Adrenal gland (tissue), 19 donors: Measurements from ENCODE around the gene STPG1. TPM values are rescaled to one million over a fixed set of nuclear protein-coding genes. Genes with fewer than 3 reads are reported as not detected.
"Not testable (repeated sequence)": the region's sequence is repeated elsewhere in the genome, so short reads cannot be mapped to it uniquely, and the experiment has no call there.

Experiments used
- DNase-seq, 7 donors: peaks; one replicate each; pipeline ENCODE4 v3.0.0-alpha.2; 2019 to 2020
- H3K27ac ChIP-seq, 5 donors: fragments of 200-600 bp; sonication (generic) in 4 of 5; 1 replicate in 3 of 5; 2 replicates in 2 of 5; pipeline versions ENCODE4 v1.5.1 to v1.8.0; 2016 to 2020; ENCODE audit warnings: mild to moderate bottlenecking in 1 of 5
- H3K27me3 ChIP-seq: fragments of 200-600 bp; 2 replicates; pipeline ENCODE4 v1.8.0; 2021
- H3K36me3 ChIP-seq, 2 donors: fragments of 200-600 bp; replicated peaks in 1 of 2; 1 replicate in 1 of 2; 2 replicates in 1 of 2; pipeline versions ENCODE4 v1.5.1 to v1.8.0; 2018 to 2022
- H3K4me1 ChIP-seq, 2 donors: fragments of 200-600 bp; replicated peaks in 1 of 2; 1 replicate in 1 of 2; 2 replicates in 1 of 2; pipeline versions ENCODE4 v1.5.1 to v1.8.0; 2018 to 2021
- H3K4me3 ChIP-seq, 4 donors: fragments of 200-600 bp; sonication (generic) in 3 of 4; one replicate each; pipeline ENCODE4 v1.5.1; 2016 to 2018
- H3K9me3 ChIP-seq, 3 donors: fragments of 200-600 bp; sonication (generic) in 1 of 3; replicated peaks in 1 of 3; 1 replicate in 2 of 3; 2 replicates in 1 of 3; pipeline versions ENCODE4 v1.5.1 to v1.8.0; 2016 to 2021
- POLR2A ChIP-seq, 2 donors: fragments of 450-650 bp; IDR thresholded peaks; one replicate each; pipeline ENCODE4 v1.6.1; 2017; ENCODE audit warnings: antibody characterized with exemption in 2 of 2, mild to moderate bottlenecking in 2 of 2, moderate library complexity in 1 of 2
- WGBS, 4 donors: extraction: QIAGEN DNeasy Blood & Tissue Kit in 2 of 4; methylation state at CpG; one replicate each; pipeline versions ENCODE4 v1.1.5 to v1.1.7; 2013 to 2017; 5-methylcytosine and 5-hydroxymethylcytosine counted together
- intact Hi-C, 2 donors: fragments of 100-400 bp; cut with DNase I; formaldehyde crosslinking; loops; one replicate each; pipeline versions ENCODE4 v1.14.1 to v1.15.0; 2022 to 2023
- long read RNA-seq, 10 donors: library from polyadenylated mRNA in 3 of 10; unstranded in 2 of 10; stranded (forward) in 1 of 10; transcript quantifications; one replicate each; pipeline ENCODE4 v2.0.0 and lab custom pipeline, GENCODE V29; 2021 to 2026
- polyA plus RNA-seq, 3 donors: library from polyadenylated mRNA; stranded (reverse); fragments of 200-250 nt in 2 of 3; fragments of 350-450 nt in 1 of 3; fragmentation: Illumina TruSeq in 1 of 3; extraction: RNeasy Lipid Tissue Mini Kit (QIAGEN cat#74804) in 1 of 3; gene quantifications; one replicate each; pipeline ENCODE4 v1.2.3, GENCODE V29; 2013 to 2014
- total RNA-seq, 9 donors: library from RNA; depleted of rRNA in 4 of 9; stranded (reverse); fragments of >200 nt in 4 of 9; fragments of 120-200 nt in 1 of 9; fragmentation: NEBNext Ultra II Directional in 1 of 9; extraction: Animal tissue kit (Norgen Biotek cat#: 25700) in 1 of 9; gene quantifications; one replicate each; pipeline versions ENCODE4 v1.1.0 to v1.2.4, GENCODE V29; 2013 to 2023
- TF ChIP-seq, protein P1 (sequence below), 6 experiments: fragments of 450-650 bp in 4 of 6; fragments of 200-600 bp in 2 of 6; sonication (generic) in 1 of 6; IDR thresholded peaks; 1 replicate in 5 of 6; 2 replicates in 1 of 6; pipeline versions ENCODE4 v1.5.1 to v1.8.0; 2016 to 2021; ENCODE audit warnings: antibody characterized with exemption in 6 of 6, mild to moderate bottlenecking in 2 of 6, moderate library complexity in 1 of 6
- donor health status: healthy with polysubstance abuse.
- donor health status: Bipolar disorder and iron deficiency.
- donor health status: DM: yes; HTN: yes; CAD: no.
- donor health status: DM: no; HTN: no; CAD: no.
- donor health status: DM: no; HTN: no; CAD: no.
- donor health status: DM: yes; HTN: yes; CAD: no.

Gene STPG1, protein sequence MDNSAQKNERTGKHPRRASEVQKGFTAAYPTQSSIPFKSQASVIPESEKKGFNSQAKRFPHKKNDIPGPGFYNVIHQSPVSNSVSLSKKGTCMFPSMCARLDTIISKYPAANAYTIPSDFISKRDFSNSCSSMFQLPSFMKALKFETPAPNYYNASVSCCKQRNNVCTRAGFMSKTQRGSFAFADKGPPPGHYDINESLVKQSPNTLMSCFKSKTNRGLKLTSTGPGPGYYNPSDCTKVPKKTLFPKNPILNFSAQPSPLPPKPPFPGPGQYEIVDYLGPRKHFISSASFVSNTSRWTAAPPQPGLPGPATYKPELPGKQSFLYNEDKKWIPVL
- total RNA-seq (1 to 10 TPM; 2.1 to 8.9 (median 5.5) TPM), polyA plus RNA-seq (1 to 10 TPM; 5.4 to 8.6 (median 7.8) TPM)
- long read RNA-seq, donor 1, partial matches to known transcripts: 0 of 2 reads
- long read RNA-seq, donor 1, other reads (novel, unspliced or antisense): 0 of 2 reads
- long read RNA-seq, donor 2: 0 reads
- long read RNA-seq, donor 3: 0 reads
- long read RNA-seq, donor 4, partial matches to known transcripts: 1 of 6 reads
- long read RNA-seq, donor 4, other reads (novel, unspliced or antisense): 4 of 6 reads
- long read RNA-seq, donor 5, transcript STPG1-202 (9 exons, 2,715 nt): major isoform, 11 of 21 reads
- long read RNA-seq, donor 5, partial matches to known transcripts: 5 of 21 reads
- long read RNA-seq, donor 5, other reads (novel, unspliced or antisense): 5 of 21 reads
- long read RNA-seq, donor 6, partial matches to known transcripts: 1 of 6 reads
- long read RNA-seq, donor 6, other reads (novel, unspliced or antisense): 4 of 6 reads
- long read RNA-seq, donor 7, full-length matches to known transcripts: 1 of 1 reads
- long read RNA-seq, donor 7, partial matches to known transcripts: 0 of 1 reads
- long read RNA-seq, donor 7, other reads (novel, unspliced or antisense): 0 of 1 reads
- long read RNA-seq, donor 8, partial matches to known transcripts: 0 of 1 reads
- long read RNA-seq, donor 8, other reads (novel, unspliced or antisense): 0 of 1 reads
- long read RNA-seq, donor 9: 0 reads
- long read RNA-seq, donor 10: 0 reads

DNA sequence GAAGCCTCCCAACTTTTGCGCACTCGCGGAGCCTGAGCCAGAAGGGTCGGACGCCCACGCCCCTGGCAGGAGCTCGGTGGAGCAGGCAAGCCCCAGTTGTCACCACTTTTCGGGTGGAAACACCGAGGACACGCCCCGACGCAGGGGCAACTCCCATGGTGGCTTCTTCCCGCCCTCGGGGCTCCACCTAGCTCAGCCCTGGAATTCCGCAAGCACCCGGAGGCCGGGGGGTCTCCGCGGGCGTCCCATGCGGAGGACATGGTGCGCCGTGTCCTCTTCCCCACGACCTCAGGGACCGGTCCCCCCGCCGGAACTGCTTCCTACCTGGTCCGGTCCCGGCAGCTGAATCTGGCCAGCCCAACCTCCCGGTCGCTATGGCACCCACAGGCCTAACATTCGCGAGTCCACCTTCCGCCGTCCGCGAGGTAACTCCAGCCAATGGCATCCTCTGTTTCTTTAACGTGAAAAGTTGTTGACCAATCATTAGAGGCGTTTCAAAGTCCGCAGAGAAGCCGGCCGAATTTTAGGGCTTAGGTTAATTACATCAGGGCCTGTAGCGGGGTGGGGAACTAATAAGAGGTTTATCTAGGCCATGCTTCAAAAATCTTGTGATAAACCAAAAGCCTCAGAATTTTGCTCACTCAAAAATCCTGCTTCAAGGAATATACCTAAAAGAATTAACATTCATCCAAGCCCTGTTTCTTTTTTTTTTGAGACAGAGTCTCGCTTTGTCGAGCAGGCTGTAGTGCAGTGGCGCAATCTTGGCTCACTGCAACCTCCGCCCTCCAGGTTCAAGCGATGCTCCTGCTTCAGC, at the start of gene STPG1:
TSS of gene STPG1 (minus strand) at position 433 of the 814 bp plus-strand sequence. CDS start 12,394 bp downstream, outside the sequence.
- H3K9me3 ChIP-seq: no peaks in the 10 kb centered on the region
- no peaks in the 10 kb centered on the region for H3K36me3 ChIP-seq
- 3 to 17% (median 8%) methylated on average over 17 to 48 of the region's 48 CpGs for WGBS, 4 donors
- intact Hi-C loops: no loop called here
- H3K27ac ChIP-seq: peak within 1 kb of the TSS in 2 of 5 donors; percentile 24 to 66
- DNase-seq: peak; percentile 80 to 93 (median 85)
- peaks cover 6 to 14% of the 10 kb centered on the region in 2 donors for H3K4me1 ChIP-seq
- peak within 1 kb of the TSS; percentile 24 to 75 (median 46) for H3K4me3 ChIP-seq
- TF ChIP-seq POLR2A (IDR thresholded peaks at IDR 0.05): peak in 1 of 2 donors; percentile 12
- TF ChIP-seq, protein P1, sequence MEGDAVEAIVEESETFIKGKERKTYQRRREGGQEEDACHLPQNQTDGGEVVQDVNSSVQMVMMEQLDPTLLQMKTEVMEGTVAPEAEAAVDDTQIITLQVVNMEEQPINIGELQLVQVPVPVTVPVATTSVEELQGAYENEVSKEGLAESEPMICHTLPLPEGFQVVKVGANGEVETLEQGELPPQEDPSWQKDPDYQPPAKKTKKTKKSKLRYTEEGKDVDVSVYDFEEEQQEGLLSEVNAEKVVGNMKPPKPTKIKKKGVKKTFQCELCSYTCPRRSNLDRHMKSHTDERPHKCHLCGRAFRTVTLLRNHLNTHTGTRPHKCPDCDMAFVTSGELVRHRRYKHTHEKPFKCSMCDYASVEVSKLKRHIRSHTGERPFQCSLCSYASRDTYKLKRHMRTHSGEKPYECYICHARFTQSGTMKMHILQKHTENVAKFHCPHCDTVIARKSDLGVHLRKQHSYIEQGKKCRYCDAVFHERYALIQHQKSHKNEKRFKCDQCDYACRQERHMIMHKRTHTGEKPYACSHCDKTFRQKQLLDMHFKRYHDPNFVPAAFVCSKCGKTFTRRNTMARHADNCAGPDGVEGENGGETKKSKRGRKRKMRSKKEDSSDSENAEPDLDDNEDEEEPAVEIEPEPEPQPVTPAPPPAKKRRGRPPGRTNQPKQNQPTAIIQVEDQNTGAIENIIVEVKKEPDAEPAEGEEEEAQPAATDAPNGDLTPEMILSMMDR (IDR thresholded peaks at IDR 0.05): no peak
- no peaks in the 10 kb centered on the region for H3K27me3 ChIP-seq

DNA sequence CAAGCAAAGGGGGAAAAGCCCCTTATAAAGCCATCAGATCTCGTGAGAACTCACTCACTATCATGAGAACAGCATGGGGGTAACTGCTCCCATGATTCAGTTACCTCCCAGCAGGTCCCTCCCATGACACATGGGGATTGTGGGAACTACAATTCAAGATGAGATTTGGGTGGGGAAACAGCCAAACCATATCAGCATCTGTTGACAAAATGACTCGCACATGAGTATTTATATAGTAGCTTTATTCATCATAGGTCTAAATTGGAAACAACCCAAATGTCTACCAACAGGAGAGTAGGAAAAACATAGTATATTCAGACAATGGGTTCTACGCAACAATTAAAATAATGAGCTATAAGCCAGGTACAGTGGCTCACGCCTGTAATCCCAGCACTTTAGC, 48.5 kb upstream of the STPG1 start:
- H3K4me3 ChIP-seq, H3K27ac ChIP-seq, H3K27me3 ChIP-seq, DNase-seq, intact Hi-C loops, H3K4me1 ChIP-seq, H3K9me3 ChIP-seq: not testable (repeated sequence)
- 85 to 94% (median 94%) methylated on average over 4 of the region's 4 CpGs for WGBS, 4 donors
- peaks cover 0 to 12% of the 10 kb centered on the region in 2 donors for H3K36me3 ChIP-seq

DNA sequence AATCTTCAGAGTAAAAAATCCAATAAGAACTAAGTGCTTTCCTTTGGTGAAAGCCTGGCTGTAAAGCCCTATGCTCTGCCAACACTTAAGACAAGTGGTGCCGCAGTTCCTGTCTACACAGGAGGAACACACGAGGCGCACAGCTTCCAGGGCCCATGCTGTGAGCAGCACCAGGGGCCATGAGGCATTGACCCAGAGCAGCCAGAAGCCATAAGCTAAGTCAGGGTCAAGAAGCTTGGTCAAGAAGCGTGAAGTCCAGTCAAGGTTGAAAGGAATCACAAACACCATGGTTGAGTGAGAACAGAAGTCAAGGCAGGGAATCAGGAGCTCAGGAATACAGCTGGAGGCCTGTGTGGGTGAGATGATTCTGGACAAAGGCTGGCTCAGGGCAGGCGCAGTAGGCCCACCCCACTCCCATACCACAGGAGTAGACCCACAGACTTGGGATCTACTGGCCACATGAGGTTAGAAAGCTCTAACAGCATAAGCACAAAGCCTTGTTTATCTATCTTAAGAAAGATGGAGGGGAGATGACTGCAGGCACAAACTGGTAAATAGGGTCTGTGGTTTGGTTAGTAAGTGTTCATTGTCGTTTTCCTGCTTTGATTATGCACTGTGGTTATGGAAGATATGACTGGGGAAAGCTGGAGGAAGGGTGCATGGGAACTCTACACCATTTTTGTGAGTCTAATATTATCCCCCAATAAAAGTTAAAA, 46.1 kb upstream of the STPG1 start:
- Histone ChIP-seq H3K9me3 (no peaks in the 10 kb centered on the region), H3K4me3 (no peak overlapping the region), H3K27me3 (no peaks in the 10 kb centered on the region), H3K27ac (no peak overlapping the region), H3K36me3 (peaks cover 0 to 12% of the 10 kb centered on the region in 2 donors), H3K4me1 (no peaks in the 10 kb centered on the region)
- TF ChIP-seq, protein P1 (IDR thresholded peaks at IDR 0.05): no peak
- TF ChIP-seq POLR2A (IDR thresholded peaks at IDR 0.05): no peak
- intact Hi-C loops: no loop called here
- WGBS, 4 donors: 92 to 97% (median 97%) methylated on average over 6 of the region's 6 CpGs
- DNase-seq: no peak

DNA sequence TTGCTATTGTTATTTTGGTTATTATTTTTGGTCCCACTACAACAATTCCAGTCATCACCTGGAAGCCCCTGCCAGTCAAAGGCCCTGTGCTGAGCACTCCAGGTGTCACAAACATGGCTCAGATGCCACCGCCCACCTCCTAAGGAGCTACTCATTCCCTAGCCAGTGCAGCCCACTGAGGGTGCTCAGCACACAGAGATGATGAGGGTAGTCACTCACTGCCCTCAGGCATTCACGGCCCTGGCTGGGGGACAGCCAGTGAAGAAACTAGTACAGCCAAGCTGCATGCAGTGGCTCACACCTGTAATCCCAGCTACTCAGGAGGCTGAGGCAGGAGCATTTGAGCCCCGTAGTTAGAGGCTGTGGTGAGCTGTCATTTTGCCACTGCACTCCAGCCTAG, 44.3 kb upstream of the STPG1 start:
- TF ChIP-seq, protein P1 (IDR thresholded peaks at IDR 0.05): no peak
- no peak for TF ChIP-seq POLR2A (IDR thresholded peaks at IDR 0.05)
- WGBS, 4 donors: 88 to 100% (median 93%) methylated on average over 2 to 3 of the region's 3 CpGs
- H3K27me3 ChIP-seq: no peaks in the 10 kb centered on the region
- no peak for DNase-seq
- H3K27ac ChIP-seq: no peak overlapping the region
- intact Hi-C loops: no loop called here
- H3K36me3 ChIP-seq: peaks cover 0 to 12% of the 10 kb centered on the region in 2 donors
- H3K4me1 ChIP-seq: no peaks in the 10 kb centered on the region
- H3K9me3 ChIP-seq: no peaks in the 10 kb centered on the region
- no peak overlapping the region for H3K4me3 ChIP-seq
